GM12801 (cell line): ENCODE measurements around the gene GAL3ST2.

Experiments
- TF ChIP-seq, protein P1 (sequence below): IDR thresholded peaks from one replicate; pipeline ENCODE4 v1.5.1; 2011; ENCODE audit warnings: control low read depth; ENCODE audit not compliant: insufficient read length; ENCODE audit errors: extremely low read depth

The GAL3ST2 gene

DNA sequence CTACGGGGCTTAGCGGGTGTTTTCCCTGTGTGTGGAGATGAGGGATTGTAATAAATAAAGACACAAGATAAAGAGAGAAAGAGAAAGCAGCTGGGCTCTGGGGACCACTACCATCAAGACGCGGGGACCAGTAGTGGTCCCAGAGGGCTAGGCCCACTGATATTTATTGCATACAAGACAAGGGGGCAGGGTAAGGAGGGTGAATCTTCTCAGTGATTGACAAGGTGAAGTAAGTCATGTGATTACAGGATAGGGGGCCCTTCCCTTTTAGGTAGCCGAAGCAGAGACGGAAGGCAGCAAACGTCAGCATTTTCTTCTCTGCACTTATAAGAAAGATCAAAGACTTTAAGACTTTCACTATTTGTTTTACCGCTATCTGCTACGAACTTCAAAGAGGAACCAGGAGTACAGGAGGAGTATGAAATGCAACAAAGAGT lies 4.5 kb upstream of the GAL3ST2 start:
- TF ChIP-seq, protein P1, sequence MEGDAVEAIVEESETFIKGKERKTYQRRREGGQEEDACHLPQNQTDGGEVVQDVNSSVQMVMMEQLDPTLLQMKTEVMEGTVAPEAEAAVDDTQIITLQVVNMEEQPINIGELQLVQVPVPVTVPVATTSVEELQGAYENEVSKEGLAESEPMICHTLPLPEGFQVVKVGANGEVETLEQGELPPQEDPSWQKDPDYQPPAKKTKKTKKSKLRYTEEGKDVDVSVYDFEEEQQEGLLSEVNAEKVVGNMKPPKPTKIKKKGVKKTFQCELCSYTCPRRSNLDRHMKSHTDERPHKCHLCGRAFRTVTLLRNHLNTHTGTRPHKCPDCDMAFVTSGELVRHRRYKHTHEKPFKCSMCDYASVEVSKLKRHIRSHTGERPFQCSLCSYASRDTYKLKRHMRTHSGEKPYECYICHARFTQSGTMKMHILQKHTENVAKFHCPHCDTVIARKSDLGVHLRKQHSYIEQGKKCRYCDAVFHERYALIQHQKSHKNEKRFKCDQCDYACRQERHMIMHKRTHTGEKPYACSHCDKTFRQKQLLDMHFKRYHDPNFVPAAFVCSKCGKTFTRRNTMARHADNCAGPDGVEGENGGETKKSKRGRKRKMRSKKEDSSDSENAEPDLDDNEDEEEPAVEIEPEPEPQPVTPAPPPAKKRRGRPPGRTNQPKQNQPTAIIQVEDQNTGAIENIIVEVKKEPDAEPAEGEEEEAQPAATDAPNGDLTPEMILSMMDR, result no peak

DNA sequence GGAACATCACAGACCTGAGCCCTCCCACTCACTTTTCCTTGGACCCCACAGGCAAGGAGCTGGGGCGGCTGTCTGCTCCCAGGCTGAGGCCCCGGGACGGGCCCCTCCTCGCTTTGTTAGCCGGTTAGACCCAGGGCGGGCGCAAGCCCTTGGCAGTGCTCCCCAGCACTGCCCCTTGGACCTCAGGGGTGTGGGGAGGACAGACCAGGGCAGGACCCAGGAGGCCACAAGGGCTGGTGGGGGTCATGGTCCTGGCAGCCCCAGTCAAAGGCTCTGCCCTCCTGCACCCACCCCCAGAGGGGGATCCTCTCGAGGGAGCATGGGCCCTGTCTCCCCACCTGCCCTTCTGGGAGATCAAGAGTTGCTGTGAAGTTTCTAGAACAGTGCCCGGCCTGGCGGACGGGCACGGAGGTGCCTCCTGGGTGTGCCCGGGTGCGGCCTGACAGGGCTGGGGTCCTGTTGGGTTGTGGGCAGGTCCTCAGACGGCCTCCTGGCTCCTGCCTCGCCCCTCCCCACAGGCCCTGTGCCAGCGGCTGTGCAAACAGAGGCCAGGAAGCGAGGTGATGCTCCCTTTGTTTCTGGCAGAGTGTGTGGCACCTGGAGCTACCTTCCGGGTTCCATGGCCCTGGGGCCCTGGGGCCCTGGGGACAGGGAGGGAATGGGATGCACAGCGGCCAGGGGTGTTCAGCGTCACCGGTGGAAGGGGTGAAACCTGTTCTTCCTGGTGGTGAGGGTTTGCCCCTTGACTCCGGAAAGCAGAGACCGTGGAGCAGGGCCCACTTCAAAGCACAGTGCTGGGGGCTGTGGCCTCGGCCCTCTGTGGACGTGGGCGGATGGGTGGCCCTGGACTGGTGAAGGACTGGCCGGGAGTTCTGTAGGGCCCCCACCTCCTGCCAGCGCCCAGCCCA lies 2.9 kb upstream of the GAL3ST2 start:
- TF ChIP-seq, protein P1, result no peak

DNA sequence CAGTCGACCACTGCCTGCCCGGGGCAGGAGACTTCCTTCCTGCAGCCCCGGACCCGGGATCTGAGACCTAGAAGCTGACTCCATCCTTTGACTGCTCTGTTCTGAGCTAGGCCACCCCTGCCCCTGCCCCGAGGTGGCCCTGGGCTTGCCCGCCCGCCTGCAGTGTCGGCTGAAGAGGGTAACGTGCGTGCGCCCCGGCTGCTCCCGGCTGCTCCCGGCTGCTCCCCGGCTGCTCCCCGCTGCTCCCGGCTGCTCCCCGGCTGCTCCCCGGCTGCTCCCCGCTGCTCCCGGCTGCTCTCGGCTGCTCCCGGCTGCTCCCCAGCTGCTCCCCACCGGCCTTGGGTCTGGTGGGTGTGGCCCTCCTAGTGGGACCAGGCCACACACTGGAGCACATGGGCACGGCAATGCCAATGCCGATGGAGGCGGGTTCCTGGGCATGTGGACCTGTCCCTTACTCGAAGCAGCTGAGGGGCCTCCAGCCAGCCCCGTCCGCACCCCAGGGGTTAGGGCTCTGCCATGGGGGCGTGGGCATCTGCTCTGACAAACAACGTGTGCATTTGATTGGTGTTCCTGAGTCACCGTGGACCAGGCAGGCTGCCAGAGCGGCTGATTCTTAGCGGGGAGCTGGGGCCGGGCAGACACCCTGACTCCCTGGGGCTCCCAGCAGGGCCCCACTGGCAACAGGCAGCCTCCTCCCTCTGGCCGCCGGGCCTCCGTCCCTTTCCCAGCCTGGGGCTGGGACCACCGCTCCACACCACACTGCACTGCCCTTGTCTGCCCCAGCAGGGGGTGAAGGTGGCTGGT lies 2.0 kb upstream of the GAL3ST2 start:
- TF ChIP-seq, protein P1, result no peak

DNA sequence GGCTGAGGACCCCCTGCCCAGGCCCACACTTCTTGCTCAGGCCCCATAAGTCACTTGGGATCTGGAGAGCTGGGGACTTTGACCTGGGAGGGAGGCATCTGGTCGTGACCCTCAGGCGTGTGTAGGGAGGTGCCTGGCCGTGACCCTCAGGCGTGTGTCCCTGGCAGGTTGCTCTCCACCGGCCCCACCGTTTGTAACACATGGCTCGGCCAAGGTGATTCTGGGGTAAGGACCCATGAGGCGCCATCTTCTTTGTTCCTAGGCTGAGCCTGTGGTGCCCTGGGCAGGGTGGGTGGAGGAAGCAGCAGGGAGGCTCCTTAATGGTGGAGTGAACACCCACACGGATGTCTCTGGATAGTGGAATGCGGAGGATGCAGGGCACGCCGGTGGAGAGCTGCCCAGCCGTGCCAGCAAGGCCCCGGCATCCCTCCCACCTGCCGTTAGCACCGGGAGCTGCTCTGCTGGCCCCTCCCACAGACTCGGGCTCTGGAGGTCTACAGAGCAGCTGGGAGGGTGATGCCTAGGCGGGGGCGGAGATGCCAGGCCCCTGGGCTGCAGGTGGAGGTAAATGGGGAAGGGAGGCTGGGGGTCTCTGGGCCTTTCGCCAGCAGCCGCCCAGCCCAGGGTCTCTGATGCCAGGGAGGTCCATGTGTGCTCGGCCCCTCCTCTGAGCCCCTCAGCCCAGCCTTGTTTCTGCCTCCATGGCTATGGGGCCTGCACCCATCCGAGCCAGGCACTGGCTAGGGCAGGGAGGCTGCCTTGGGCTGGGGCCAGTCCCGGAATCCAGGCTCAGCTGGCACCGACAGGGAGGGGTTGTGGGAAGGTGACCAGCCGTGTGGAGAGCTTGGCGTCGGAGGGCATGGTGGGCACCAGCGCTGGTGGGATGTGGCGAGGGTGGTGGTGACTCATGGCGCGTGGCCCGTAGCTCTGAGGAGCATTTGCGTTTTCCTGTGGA lies 1.1 kb upstream of the GAL3ST2 start:
- TF ChIP-seq, protein P1, result no peak

DNA sequence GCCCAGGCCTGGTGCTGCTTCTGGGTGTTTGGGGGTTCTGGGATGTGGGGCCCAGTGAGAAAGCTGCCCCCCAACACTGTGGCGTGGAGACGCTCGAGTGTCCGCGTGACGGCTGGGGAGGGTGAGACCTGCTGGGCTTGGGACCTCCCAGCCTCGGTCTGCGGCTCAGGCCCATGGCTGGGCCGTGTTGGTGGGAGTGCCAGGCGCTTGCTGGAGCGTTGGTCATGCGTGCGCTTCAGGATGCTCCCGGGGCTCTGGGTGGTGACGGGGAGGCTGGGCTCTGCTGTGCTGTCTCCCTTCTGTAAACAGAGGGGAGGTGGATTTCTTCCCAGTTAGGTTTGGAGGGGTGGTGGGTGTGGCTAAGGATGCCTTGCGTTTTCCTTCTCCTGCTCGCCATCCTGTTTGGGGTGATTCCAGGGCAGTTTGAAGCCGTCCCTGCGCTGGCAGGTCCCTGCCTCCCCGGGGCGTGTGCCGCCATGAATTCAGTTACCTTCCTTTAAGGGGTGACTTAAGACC lies 606 bp downstream of the GAL3ST2 start:
- TF ChIP-seq, protein P1, result no peak

DNA sequence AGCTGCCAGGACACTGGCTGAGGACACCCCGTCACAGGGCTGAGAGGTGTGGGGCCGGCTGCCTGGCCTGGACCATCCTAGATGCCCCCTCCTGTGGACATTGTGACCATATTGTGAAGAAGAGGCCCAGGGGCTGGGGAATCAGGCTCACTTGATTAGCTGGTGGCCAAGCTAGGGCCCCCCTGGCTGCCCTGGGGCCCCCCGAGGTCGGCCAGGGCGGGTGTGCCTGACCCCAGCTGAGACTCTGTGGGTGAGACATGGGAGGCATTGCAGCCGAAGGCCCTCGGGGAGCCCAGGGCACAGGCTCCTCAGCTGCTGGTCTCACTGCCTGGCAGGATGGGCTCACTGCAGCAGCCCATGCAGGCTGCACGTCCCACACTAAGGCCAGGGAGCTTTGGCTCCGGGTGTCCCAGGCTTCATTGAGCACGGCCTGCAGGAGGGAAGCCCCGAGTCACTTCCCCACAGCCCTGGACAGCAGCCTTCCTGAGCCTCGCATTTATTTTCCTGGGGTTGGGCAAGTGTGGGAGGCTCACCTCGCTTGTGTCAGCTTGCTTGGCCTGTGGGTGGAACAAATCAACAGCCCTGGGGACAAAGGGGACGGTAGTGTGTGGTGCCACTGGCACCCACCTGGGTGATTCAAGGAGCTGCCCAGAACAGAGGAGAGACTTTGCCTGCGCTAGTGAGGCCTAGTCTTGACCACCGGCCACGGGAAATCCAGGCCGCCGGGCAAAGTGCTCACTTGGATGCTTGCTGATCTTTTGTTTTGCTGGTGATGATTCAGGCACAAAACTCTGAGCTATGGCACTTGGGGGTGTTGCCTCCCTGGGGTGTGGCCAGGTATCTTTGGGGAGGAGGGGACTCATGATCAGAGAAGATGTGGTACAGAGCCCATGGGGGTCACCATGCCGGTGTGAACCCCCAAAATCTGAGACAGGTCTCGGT lies 1.3 kb downstream of the GAL3ST2 start:
- TF ChIP-seq, protein P1, result no peak
